IMR-90 (cell line): Measurements from ENCODE around the gene RASSF7. TPM values are rescaled to one million over a fixed set of nuclear protein-coding genes. Genes with fewer than 3 reads are reported as not detected.

Source experiments
- ATAC-seq: fragments of 200-7000 bp; cut with Tn5 transposase; 2 replicates; pipeline ENCODE4 v1.9.1; 2020; ENCODE audit warnings: low read depth, mild to moderate bottlenecking, moderate library complexity
- BruUV-seq: library from RNA; stranded (reverse); fragments of 400-500 nt; replicated peaks from 2 replicates; lab custom pipeline; 2021; lab: Mats Ljungman, UMichigan
- CTCF ChIA-PET: fragments of 300-600 bp; formaldehyde crosslinking; extraction: SDS; loops from one replicate; lab custom pipeline; 2021; ENCODE audit warnings: antibody characterized with exemption; lab: Yijun Ruan, JAX
- POLR2A ChIA-PET: fragments of 300-600 bp; sonication (Branson Sonifier 250); formaldehyde crosslinking; loops from one replicate; lab custom pipeline; 2022; ENCODE audit warnings: antibody characterized with exemption; ENCODE audit not compliant: unreplicated experiment; lab: Charles Lee
- DNase-seq: peaks from one replicate; pipeline ENCODE4 v3.0.0; 2013
- H2AFZ ChIP-seq: replicated peaks from 2 replicates; pipeline ENCODE3; 2013; ENCODE audit warnings: low read length, mild to moderate bottlenecking; ENCODE audit not compliant: poor library complexity
- H2AK5ac ChIP-seq: 2 replicates; pipeline ENCODE4 v1.6.1; 2013; ENCODE audit warnings: low read depth, low read length, inconsistent platforms
- H2AK9ac ChIP-seq: replicated peaks from 2 replicates; pipeline ENCODE3; 2013; ENCODE audit warnings: mild to moderate bottlenecking, low read depth, low read length, moderate library complexity; ENCODE audit not compliant: poor library complexity
- H2BK120ac ChIP-seq: 2 replicates; pipeline ENCODE4 v1.6.1; 2013; ENCODE audit warnings: low read depth, low read length, inconsistent platforms
- H2BK15ac ChIP-seq: 3 replicates; pipeline ENCODE4 v1.6.1; 2013; ENCODE audit warnings: low read depth, low read length, inconsistent platforms
- H2BK20ac ChIP-seq: 2 replicates; pipeline ENCODE4 v1.6.1; 2013; ENCODE audit warnings: low read depth, mild to moderate bottlenecking, inconsistent platforms, low read length, moderate library complexity
- H2BK5ac ChIP-seq: 2 replicates; pipeline ENCODE4 v1.6.1; 2013; ENCODE audit warnings: mild to moderate bottlenecking, low read depth, low read length, inconsistent platforms; ENCODE audit not compliant: poor library complexity, severe bottlenecking
- H3K14ac ChIP-seq: replicated peaks from 2 replicates; pipeline ENCODE4 v1.6.1; 2013; ENCODE audit warnings: low read depth, low read length, inconsistent platforms
- H3K18ac ChIP-seq: 2 replicates; pipeline ENCODE4 v1.6.1; 2013; ENCODE audit warnings: low read depth, low read length, control low read depth
- H3K23ac ChIP-seq: 2 replicates; pipeline ENCODE4 v1.6.1; 2013; ENCODE audit warnings: low read depth, low read length, inconsistent platforms
- H3K27ac ChIP-seq: 2 replicates; pipeline ENCODE4 v1.5.1; 2013; ENCODE audit warnings: mild to moderate bottlenecking, control low read depth, low read length; ENCODE audit not compliant: insufficient read depth
- H3K27me3 ChIP-seq: 2 replicates; pipeline ENCODE4 v1.6.1; 2013; ENCODE audit warnings: low read length; ENCODE audit not compliant: control insufficient read depth, insufficient read depth
- H3K36me3 ChIP-seq: 2 replicates; pipeline ENCODE4 v1.6.1; 2013; ENCODE audit warnings: low read length, mixed read lengths; ENCODE audit not compliant: control insufficient read depth, insufficient read depth
- H3K4ac ChIP-seq: 2 replicates; pipeline ENCODE4 v1.6.1; 2013; ENCODE audit warnings: low read depth, low read length, inconsistent platforms
- H3K4me1 ChIP-seq: 2 replicates; pipeline ENCODE4 v1.6.1; 2013; ENCODE audit warnings: low read length, mixed read lengths; ENCODE audit not compliant: control insufficient read depth, insufficient read depth
- H3K4me2 ChIP-seq: 2 replicates; pipeline ENCODE4 v1.6.1; 2013; ENCODE audit warnings: low read depth, mild to moderate bottlenecking, control low read depth, low read length, moderate library complexity
- H3K4me3 ChIP-seq: 2 replicates; pipeline ENCODE4 v1.5.1; 2013; ENCODE audit warnings: low read depth, mild to moderate bottlenecking, control low read depth, low read length, moderate library complexity; ENCODE audit not compliant: insufficient read depth
- H3K56ac ChIP-seq: 2 replicates; pipeline ENCODE4 v1.6.1; 2013; ENCODE audit warnings: low read length, inconsistent platforms; ENCODE audit not compliant: insufficient read depth; ENCODE audit errors: extremely low read depth
- H3K79me1 ChIP-seq, 2 experiments: 2 replicates each; pipeline ENCODE4 v1.6.1; 2013; ENCODE audit warnings: low read length in 2 of 2, inconsistent platforms in 1 of 2, low read depth in 1 of 2
- H3K9ac ChIP-seq: 2 replicates; pipeline ENCODE4 v1.6.1; 2013; ENCODE audit warnings: low read depth, low read length, control low read depth
- H3K9me1 ChIP-seq: 2 replicates; pipeline ENCODE4 v1.6.1; 2013; ENCODE audit warnings: low read length, inconsistent platforms; ENCODE audit not compliant: insufficient read depth
- H3K9me3 ChIP-seq: 2 replicates; pipeline ENCODE4 v1.6.1; 2013; ENCODE audit warnings: low read length; ENCODE audit not compliant: control insufficient read depth, insufficient read depth
- H4K20me1 ChIP-seq: 2 replicates; pipeline ENCODE4 v1.6.1; 2013; ENCODE audit warnings: low read length, inconsistent platforms; ENCODE audit not compliant: insufficient read depth
- H4K5ac ChIP-seq: 2 replicates; pipeline ENCODE4 v1.6.1; 2013; ENCODE audit warnings: mild to moderate bottlenecking, low read depth, low read length, control low read depth
- H4K8ac ChIP-seq, 2 experiments: 2 replicates each; pipeline ENCODE4 v1.6.1; 2013; ENCODE audit warnings: low read depth in 2 of 2, low read length in 2 of 2, control low read depth in 1 of 2, inconsistent platforms in 1 of 2
- H4K91ac ChIP-seq: 2 replicates; pipeline ENCODE4 v1.6.1; 2013; ENCODE audit warnings: low read depth, low read length, inconsistent platforms; ENCODE audit not compliant: insufficient read depth
- MAFK ChIP-seq: IDR thresholded peaks from 2 replicates; pipeline ENCODE4 v1.6.1; 2012; ENCODE audit warnings: low read depth, low read length, improper control_type of control experiment
- MAZ ChIP-seq: IDR thresholded peaks from 2 replicates; pipeline ENCODE4 v1.6.1; 2012; ENCODE audit warnings: low read depth, mild to moderate bottlenecking, low read length, improper control_type of control experiment, moderate library complexity, borderline replicate concordance
- POLR2A ChIP-seq: IDR thresholded peaks from 2 replicates; pipeline ENCODE4 v1.6.1; 2012; ENCODE audit warnings: mild to moderate bottlenecking, low read depth, low read length
- SMC3 ChIP-seq: fragments of 150-350 bp; IDR thresholded peaks from 2 replicates; pipeline ENCODE4 v1.6.1; 2016; ENCODE audit warnings: low read depth, mild to moderate bottlenecking, antibody characterized with exemption, low read length, moderate library complexity
- USF2 ChIP-seq: fragments of 150-350 bp; IDR thresholded peaks from 2 replicates; pipeline ENCODE4 v1.6.1; 2017; ENCODE audit warnings: mild to moderate bottlenecking, antibody characterized with exemption, low read length, low read depth
- WGBS, 2 experiments: methylation state at CpG; one replicate each; pipeline versions ENCODE4 v1.1.5 to v1.1.7; 2013; ENCODE audit warnings: missing lambda C conversion rate in 2 of 2; ENCODE audit not compliant: insufficient read length in 1 of 2; ENCODE audit errors: extremely low coverage in 2 of 2; 5-methylcytosine and 5-hydroxymethylcytosine counted together
- dilution Hi-C: fragments of 300-500 bp; cut with HindIII; formaldehyde crosslinking; loops from one replicate; pipeline ENCODE4 v1.14.3; 2018; ENCODE audit warnings: low sequenced_read_pairs; ENCODE audit not compliant: unreplicated experiment
- in situ Hi-C: fragments of 300-500 bp; cut with MboI; formaldehyde crosslinking; loops from 3 replicates; pipeline ENCODE4 v1.14.3; 2019; ENCODE audit warnings: low sequenced_read_pairs, inconsistent platforms, mixed read lengths
- intact Hi-C: fragments of 100-400 bp; cut with micrococcal nuclease; formaldehyde crosslinking; loops from 2 replicates; pipeline ENCODE4 v1.10.0; 2022
- polyA plus RNA-seq, 3 experiments: library from polyadenylated mRNA; depleted of rRNA; stranded (reverse); fragments of >200 nt; gene quantifications; 2 replicates each; pipeline ENCODE4 v1.2.3, GENCODE V29; 2012; ENCODE audit warnings: low replicate concordance in 1 of 3
- total RNA-seq: library from RNA; depleted of rRNA; stranded (reverse); fragments of >200 nt; gene quantifications from 2 replicates; pipeline ENCODE4 v1.2.3, GENCODE V29; 2012

RASSF7 gene
- total and polyA plus RNA-seq, 2 of the 4 experiments (the other 2 are of a cell fraction): 6.8 to 18.5 TPM

GRCh38 chr11:607020-607780, 46.4 kb downstream of the RASSF7 start:
- H3K4me3 ChIP-seq: no peak overlapping the region
- no peaks in the 10 kb centered on the region for H3K9me1 ChIP-seq
- no peak overlapping the region for H3K4me2 ChIP-seq
- no peak overlapping the region for H2BK20ac ChIP-seq
- H4K8ac ChIP-seq: no peak overlapping the region
- H3K9me3 ChIP-seq: no peaks in the 10 kb centered on the region
- H3K56ac ChIP-seq: no peak overlapping the region
- H2BK120ac ChIP-seq: no peak overlapping the region
- no peaks in the 10 kb centered on the region for H3K27me3 ChIP-seq
- in situ Hi-C loops: no loop called here
- no peak for ATAC-seq
- H3K18ac ChIP-seq: no peak overlapping the region
- BruUV-seq: no TSS peak
- no peak overlapping the region for H4K5ac ChIP-seq
- H4K20me1 ChIP-seq: peaks cover 12% of the 10 kb centered on the region
- no peak overlapping the region for H2AK5ac ChIP-seq
- no peak overlapping the region for H2AK9ac ChIP-seq
- CTCF ChIA-PET: no interaction called here
- POLR2A ChIA-PET: no interaction called here
- no peak overlapping the region for H3K14ac ChIP-seq
- no peak overlapping the region for H2BK5ac ChIP-seq
- no peak overlapping the region for H3K23ac ChIP-seq
- TF ChIP-seq MAFK (no peak), USF2 (no peak), POLR2A (no peak), SMC3 (no peak), MAZ (no peak)
- 92% methylated on average over 15 of the region's 35 CpGs; no CpG with 5 or more reads in 1 of the 2 experiments for WGBS, 2 experiments
- peaks cover 0 to 18% of the 10 kb centered on the region in 2 experiments; a peak in 3 of 4 replicates for H3K79me1 ChIP-seq
- dilution Hi-C loops: no loop called here
- no peaks in the 10 kb centered on the region for H3K4me1 ChIP-seq
- no peak overlapping the region for H3K9ac ChIP-seq
- intact Hi-C loops: no loop called here
- H2AFZ ChIP-seq: no peak overlapping the region
- H3K27ac ChIP-seq: no peak overlapping the region
- no peak overlapping the region for H3K4ac ChIP-seq
- no peak for DNase-seq
- peaks cover 84% of the 10 kb centered on the region for H3K36me3 ChIP-seq
- no peak overlapping the region for H4K91ac ChIP-seq
- no peak overlapping the region for H2BK15ac ChIP-seq
